T-helper 17 cell (primary cell): ENCODE data around the gene TAS2R20. TPM values are rescaled to one million over a fixed set of nuclear protein-coding genes. Genes with fewer than 3 reads are reported as not detected.

Experiments used
- total RNA-seq, 4 donors: library from RNA in 2 of 4; stranded (reverse) in 2 of 4; gene quantifications; one replicate each; pipeline ENCODE4 v1.2.3 and lab custom pipeline; 2022 to 2026

The TAS2R20 gene
- total RNA-seq, 2 donors from 2014 or later = 1.1 to 1.7 TPM

Other genes starting within 250 kb of the TAS2R20 start
- not detected for gene TAS2R7, start 195.7 kb downstream of the TAS2R20 start, total RNA-seq
- not detected for gene TAS2R8, start 191.0 kb downstream of the TAS2R20 start, total RNA-seq
- under 1 TPM in 1 of 2 donors, not detected in 1; 0.27 TPM for gene TAS2R9, start 188.1 kb downstream of the TAS2R20 start, total RNA-seq
- gene TAS2R10, start 171.9 kb downstream of the TAS2R20 start, total RNA-seq = under 1 TPM in 1 of 2 donors, not detected in 1; 0.45 TPM
- 1 to 10 TPM; 1.4 to 1.8 TPM for gene PRR4, start 148.8 kb downstream of the TAS2R20 start, total RNA-seq
- 10 to 100 TPM; 29.6 to 33.6 TPM for gene PRH1, start 114.0 kb downstream of the TAS2R20 start, total RNA-seq
- 1 to 10 TPM; 1.2 to 1.4 TPM for gene TAS2R13, start 88.7 kb downstream of the TAS2R20 start, total RNA-seq
- not detected for gene PRH2, start 69.1 kb downstream of the TAS2R20 start, total RNA-seq
- gene TAS2R14, start 59.0 kb downstream of the TAS2R20 start, total RNA-seq = 1 to 10 TPM; 2.4 to 2.9 TPM
- gene TAS2R50, start 11.4 kb downstream of the TAS2R20 start, total RNA-seq = under 1 TPM; 0.47 to 0.91 TPM
- gene TAS2R19, start 24.3 kb upstream of the TAS2R20 start, total RNA-seq = 1 to 10 TPM; 1.4 to 3.2 TPM
- gene TAS2R31, start 33.1 kb upstream of the TAS2R20 start, total RNA-seq = 1 to 10 TPM; 2.7 to 3.4 TPM
- 1 to 10 TPM; 1.2 to 2.2 TPM for gene TAS2R46, start 64.0 kb upstream of the TAS2R20 start, total RNA-seq
- 1 to 10 TPM; 1.9 to 2.4 TPM for gene TAS2R43, start 94.0 kb upstream of the TAS2R20 start, total RNA-seq
- gene TAS2R30, start 136.3 kb upstream of the TAS2R20 start, total RNA-seq = 1 to 10 TPM; 4.9 to 6.6 TPM
- gene SMIM10L1, start 172.9 kb upstream of the TAS2R20 start, total RNA-seq = 1 to 10 TPM; 9.1 to 9.2 TPM
- not detected for gene TAS2R42, start 188.6 kb upstream of the TAS2R20 start, total RNA-seq